Mucosa of descending colon (tissue), 3 donors: ENCODE measurements around the gene TUBGCP3. TPM values are rescaled to one million over a fixed set of nuclear protein-coding genes. Genes with fewer than 3 reads are reported as not detected.

Experiments used
- ATAC-seq: fragments of 200-7000 bp; cut with Tn5 transposase; one replicate; pipeline ENCODE4 v1.9.1; 2020; ENCODE audit warnings: mild to moderate bottlenecking, moderate library complexity
- DNase-seq, 3 donors: peaks; one replicate each; pipeline ENCODE4 v3.0.0-alpha.2; 2020
- H3K36me3 ChIP-seq: fragments of 200-600 bp; one replicate; pipeline ENCODE4 v1.8.0; 2021; ENCODE audit warnings: low read depth, mild to moderate bottlenecking
- H3K4me1 ChIP-seq: fragments of 200-600 bp; one replicate; pipeline ENCODE4 v1.8.0; 2021; ENCODE audit warnings: low read depth, mild to moderate bottlenecking
- H3K4me3 ChIP-seq: fragments of 200-600 bp; one replicate; pipeline ENCODE4 v1.8.0; 2021; ENCODE audit warnings: mild to moderate bottlenecking
- H3K9me3 ChIP-seq: fragments of 200-600 bp; one replicate; pipeline ENCODE4 v1.8.0; 2021; ENCODE audit warnings: mild to moderate bottlenecking
- intact Hi-C, 2 donors: fragments of 100-400 bp; cut with DNase I in 1 of 2; cut with micrococcal nuclease in 1 of 2; formaldehyde crosslinking; loops; one replicate each; pipeline versions ENCODE4 v1.11.0 to v1.11.1; 2022; cut with DNase I, micrococcal nuclease
- total RNA-seq, 3 donors: library from RNA; stranded (reverse); fragmentation: NEBNext Ultra II Directional in 2 of 3; extraction: Animal tissue kit (Norgen Biotek cat#: 25700) in 2 of 3; gene quantifications; one replicate each; pipeline versions ENCODE4 v1.2.1 to v1.2.4, GENCODE V29; 2021 to 2023
- TF ChIP-seq, protein P1 (sequence below): fragments of 200-600 bp; IDR thresholded peaks from one replicate; pipeline ENCODE4 v1.8.0; 2022; ENCODE audit warnings: antibody characterized with exemption, mild to moderate bottlenecking
- donor health status: DM: no; HTN: no; CAD: no; lungs with moderate emphysema.
- donor health status: DM: no; HTN: no; CAD: no.
- donor health status: DM: no; HTN: yes; CAD: no.

The TUBGCP3 gene
- total RNA-seq, 3 donors from 2014 or later, result 27.7 to 44.8 (median 32.7) TPM

GRCh38 chr13:112444416-112445399, 143.2 kb downstream of the TUBGCP3 start:
- ATAC-seq, result no peak
- intact Hi-C loops, result loop anchor here (5.0 to 10.0 kb wide), 3 partner anchors 342 to 972 kb away; no protein-coding TSS in a partner anchor
- TF ChIP-seq, protein P1, sequence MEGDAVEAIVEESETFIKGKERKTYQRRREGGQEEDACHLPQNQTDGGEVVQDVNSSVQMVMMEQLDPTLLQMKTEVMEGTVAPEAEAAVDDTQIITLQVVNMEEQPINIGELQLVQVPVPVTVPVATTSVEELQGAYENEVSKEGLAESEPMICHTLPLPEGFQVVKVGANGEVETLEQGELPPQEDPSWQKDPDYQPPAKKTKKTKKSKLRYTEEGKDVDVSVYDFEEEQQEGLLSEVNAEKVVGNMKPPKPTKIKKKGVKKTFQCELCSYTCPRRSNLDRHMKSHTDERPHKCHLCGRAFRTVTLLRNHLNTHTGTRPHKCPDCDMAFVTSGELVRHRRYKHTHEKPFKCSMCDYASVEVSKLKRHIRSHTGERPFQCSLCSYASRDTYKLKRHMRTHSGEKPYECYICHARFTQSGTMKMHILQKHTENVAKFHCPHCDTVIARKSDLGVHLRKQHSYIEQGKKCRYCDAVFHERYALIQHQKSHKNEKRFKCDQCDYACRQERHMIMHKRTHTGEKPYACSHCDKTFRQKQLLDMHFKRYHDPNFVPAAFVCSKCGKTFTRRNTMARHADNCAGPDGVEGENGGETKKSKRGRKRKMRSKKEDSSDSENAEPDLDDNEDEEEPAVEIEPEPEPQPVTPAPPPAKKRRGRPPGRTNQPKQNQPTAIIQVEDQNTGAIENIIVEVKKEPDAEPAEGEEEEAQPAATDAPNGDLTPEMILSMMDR, result no peak
- H3K4me1 ChIP-seq, result no peaks in the 10 kb centered on the region
- DNase-seq, result no peak
- no peak overlapping the region for H3K4me3 ChIP-seq
- H3K36me3 ChIP-seq, result no peaks in the 10 kb centered on the region
- H3K9me3 ChIP-seq, result no peaks in the 10 kb centered on the region

- TF ChIP-seq, protein P1, result peak; percentile 82
- peak in 2 of 3 donors; percentile 73 to 82 for DNase-seq
- H3K4me3 ChIP-seq, result no peak overlapping the region
Measured at GRCh38 chr13:112443995-112444311, 144.0 kb downstream of the TUBGCP3 start.

GRCh38 chr13:112443191-112443994, 144.6 kb downstream of the TUBGCP3 start:
- ATAC-seq (peak; percentile 54), DNase-seq (peak in 1 of 3 donors; percentile 24)
- Histone ChIP-seq H3K36me3 (no peaks in the 10 kb centered on the region), H3K4me3 (no peak overlapping the region), H3K9me3 (no peaks in the 10 kb centered on the region), H3K4me1 (no peaks in the 10 kb centered on the region)
- TF ChIP-seq, protein P1, result no peak
- intact Hi-C loops, result loop anchor here in 1 of 2 donors (5.0 to 10.0 kb wide), 2 partner anchors 341 to 969 kb away; no protein-coding TSS in a partner anchor

More at GRCh38 chr13:112443995-112444311, 144.0 kb downstream of the TUBGCP3 start:
- intact Hi-C loops, result loop anchor here in 1 of 2 donors (5.0 to 10.0 kb wide), 2 partner anchors 342 to 969 kb away; no protein-coding TSS in a partner anchor
- Histone ChIP-seq H3K9me3 (no peaks in the 10 kb centered on the region), H3K4me1 (no peaks in the 10 kb centered on the region), H3K36me3 (no peaks in the 10 kb centered on the region)
- peak; percentile 91 for ATAC-seq

GRCh38 chr13:112442483-112443090, 145.4 kb downstream of the TUBGCP3 start:
- H3K9me3 ChIP-seq, result no peaks in the 10 kb centered on the region
- DNase-seq (no peak), ATAC-seq (no peak)
- intact Hi-C loops, result loop anchor here in 1 of 2 donors (5.0 to 10.0 kb wide), 2 partner anchors 340 to 968 kb away; no protein-coding TSS in a partner anchor
- TF ChIP-seq, protein P1, result no peak
- no peaks in the 10 kb centered on the region for H3K36me3 ChIP-seq
- no peaks in the 10 kb centered on the region for H3K4me1 ChIP-seq
- no peak overlapping the region for H3K4me3 ChIP-seq

DNA sequence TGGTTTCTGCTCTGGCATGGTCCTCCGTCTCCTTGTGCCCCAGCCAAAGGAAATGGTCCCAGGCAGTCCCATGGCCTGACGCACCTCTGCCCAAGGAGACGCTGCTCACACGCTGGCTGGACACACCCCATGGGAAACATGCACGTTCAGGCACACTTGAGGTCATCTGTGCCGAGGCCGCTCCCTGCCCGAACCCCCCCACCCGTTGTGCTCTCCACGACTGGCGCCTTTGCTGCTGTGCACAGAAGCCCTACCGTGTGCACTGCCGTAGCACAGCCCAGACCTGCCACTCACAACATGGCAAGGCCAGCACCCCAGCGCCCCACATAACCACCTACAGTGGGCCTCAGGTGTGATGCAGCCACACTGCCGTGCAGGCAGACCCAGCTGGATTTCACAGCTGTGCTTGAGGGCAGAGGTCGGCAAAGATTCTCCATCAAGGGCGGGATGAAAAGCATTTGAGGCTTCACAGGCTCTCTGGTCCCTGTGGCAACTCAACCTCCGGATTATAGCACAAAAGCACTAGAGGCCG, 146.1 kb downstream of the TUBGCP3 start:
- no peak overlapping the region for H3K4me3 ChIP-seq
- no peaks in the 10 kb centered on the region for H3K9me3 ChIP-seq
- H3K4me1 ChIP-seq, result no peaks in the 10 kb centered on the region
- DNase-seq, result no peak
- no peaks in the 10 kb centered on the region for H3K36me3 ChIP-seq
- intact Hi-C loops, result loop anchor here in 1 of 2 donors (5.0 to 10.0 kb wide), 2 partner anchors 340 to 967 kb away; no protein-coding TSS in a partner anchor
- TF ChIP-seq, protein P1, result no peak
- no peak for ATAC-seq
